GM20000 (cell line): ENCODE data around the gene SMIM44.

Experiments
- DNase-seq: peaks from one replicate; pipeline ENCODE4 v3.0.0; 2012; ENCODE audit warnings: low spot score
- CTCF ChIP-seq: IDR thresholded peaks from 2 replicates; pipeline ENCODE4 v1.5.1; 2012; ENCODE audit warnings: mild to moderate bottlenecking, control low read depth; ENCODE audit errors: extremely low read depth, missing control alignments

The SMIM44 gene

DNA sequence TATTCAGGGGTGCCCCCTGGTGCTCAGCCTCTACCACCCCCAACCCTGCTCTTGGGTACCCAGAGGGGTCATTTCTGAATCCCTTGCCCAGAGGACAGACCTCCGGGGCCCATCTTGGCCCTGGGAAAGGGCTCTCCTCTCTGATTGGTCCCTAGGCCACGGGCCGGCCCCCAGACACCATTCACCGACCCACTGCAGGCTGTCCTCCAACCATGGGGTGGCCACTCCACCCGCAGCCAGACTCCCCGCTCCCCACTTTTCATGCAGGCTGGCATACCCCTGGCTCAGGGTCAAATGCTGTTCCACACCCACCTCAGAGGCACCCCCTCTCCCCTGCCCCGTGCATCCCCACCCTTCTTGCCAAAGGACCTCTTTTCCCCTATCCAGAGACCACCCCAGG, 17.7 kb downstream of the SMIM44 start:
- TF ChIP-seq CTCF = no peak
- no peak for DNase-seq

DNA sequence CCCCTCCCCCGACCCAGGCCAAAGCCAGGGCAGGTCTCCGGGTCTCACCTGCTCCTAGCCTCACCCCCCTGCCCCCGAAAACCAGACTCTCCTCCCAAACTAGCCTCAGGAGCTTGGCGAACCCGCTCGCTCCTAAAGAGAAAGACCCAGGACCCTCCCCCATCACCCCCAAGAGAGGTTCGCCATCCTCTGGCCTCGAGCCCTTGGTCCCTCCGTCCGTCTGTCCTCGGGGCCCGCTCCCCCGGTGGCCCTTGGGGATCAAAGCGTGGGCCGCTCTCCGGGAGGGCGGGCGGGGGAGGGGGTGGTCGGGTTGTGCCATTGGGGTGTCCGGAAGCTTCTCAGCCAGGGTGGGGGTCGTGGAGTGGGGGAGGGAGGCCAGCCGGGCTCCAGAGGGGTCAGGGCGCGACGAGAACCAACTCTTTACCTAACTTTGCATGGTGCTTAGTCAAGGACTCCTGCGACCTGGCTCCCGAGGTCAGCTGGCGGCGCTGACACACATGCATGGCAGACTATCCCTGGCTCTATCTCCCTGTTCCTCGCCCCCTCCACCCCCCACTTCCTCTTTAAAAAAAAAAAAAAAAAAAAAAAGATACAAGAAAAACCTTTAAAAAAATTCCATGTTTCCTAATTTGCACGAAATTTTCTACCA, 18.5 kb downstream of the SMIM44 start:
- no peak for DNase-seq

GRCh38 chr19:3463714-3464586, 19.3 kb downstream of the SMIM44 start:
- no peak for DNase-seq
- no peak for TF ChIP-seq CTCF

More for the DNA sequence above, 18.5 kb downstream of the SMIM44 start:
- no peak for TF ChIP-seq CTCF

DNA sequence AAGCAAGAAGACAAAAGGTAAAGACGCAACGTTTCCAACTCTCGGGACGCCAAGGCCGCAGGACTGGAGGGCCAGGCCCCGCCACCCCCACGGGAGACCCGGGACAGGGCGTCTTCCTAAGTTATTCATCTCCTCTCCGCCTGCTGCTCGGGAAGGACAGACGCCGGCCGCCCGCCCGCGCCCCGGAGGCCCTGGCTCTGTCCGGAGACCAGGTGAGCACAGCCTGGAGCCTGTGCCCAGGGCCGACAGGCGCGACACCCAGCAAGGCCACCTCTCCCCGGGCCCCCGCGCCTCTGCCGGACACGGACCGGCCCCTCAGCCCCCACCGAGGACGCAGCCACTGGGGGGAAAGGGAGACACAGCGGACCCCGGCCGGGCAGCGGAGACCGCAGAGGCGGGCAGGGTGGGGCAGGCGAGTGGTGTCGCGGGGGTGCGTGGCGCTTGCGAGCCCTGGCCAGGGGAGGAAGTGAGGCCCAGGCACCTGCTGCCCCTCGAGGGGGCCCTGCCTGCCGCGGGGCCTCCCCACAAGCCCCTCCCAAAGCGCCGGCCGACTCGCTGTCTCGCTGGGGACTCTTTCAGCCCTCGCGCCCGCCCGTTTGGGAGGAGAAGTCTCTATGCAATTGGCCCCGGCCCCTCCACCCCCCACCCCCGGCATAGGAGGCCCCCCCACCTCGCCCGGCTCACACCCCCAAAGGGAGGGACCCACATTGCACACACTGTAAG, 20.1 kb downstream of the SMIM44 start:
- TF ChIP-seq CTCF = no peak
- DNase-seq = no peak

DNA sequence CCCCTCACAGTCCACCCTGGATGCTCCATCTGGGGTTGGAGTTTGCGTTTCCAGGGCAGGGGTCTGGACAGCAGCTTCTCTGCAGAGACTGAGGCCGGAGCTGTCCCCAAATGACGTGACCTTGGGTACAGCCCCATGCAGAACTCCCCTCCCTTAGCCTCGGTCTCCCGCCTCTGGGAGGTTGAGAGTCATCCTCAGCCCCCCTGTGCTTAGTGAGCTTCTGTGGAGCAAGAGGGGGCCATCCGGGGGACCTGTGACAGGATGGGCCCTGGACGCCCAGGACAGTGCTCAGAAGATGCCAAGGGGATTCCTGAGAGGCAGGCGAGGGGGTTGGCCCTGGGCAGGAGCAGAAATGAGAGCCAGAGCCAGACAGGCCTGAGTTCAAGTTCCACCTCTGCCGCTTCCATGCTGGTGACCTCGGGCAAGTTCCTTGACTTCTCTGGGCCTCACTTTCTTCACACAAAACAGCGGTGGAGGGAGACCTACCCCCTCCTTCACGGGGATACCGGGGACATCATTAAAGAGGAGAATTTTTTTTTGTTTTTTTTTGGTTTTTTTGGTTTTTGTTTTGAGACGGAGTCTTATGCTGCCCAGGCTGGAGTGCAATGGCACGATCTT, 23.2 kb downstream of the SMIM44 start:
- no peak for TF ChIP-seq CTCF
- DNase-seq = no peak

- no peak for TF ChIP-seq CTCF
- DNase-seq = no peak
These were observed 24.0 kb downstream of the SMIM44 start for GRCh38 chr19:3459089-3459881.
